Mammary epithelial cell (primary cell): ENCODE results near the gene HSD3B1.

Source experiments
- EZH2 ChIP-seq: IDR thresholded peaks from 2 replicates; pipeline ENCODE4 v1.6.1; 2012; ENCODE audit warnings: low read length, inconsistent platforms, borderline replicate concordance
- TF ChIP-seq, protein P1 (sequence below), 2 donors: IDR thresholded peaks in 1 of 2; conservative IDR thresholded peaks in 1 of 2; 2 replicates each; pipeline ENCODE4 v1.5.1; 2011 to 2012; ENCODE audit warnings: inconsistent platforms in 2 of 2, low read length in 2 of 2, mild to moderate bottlenecking in 2 of 2, control low read depth in 1 of 2, low read depth in 1 of 2; ENCODE audit not compliant: insufficient read depth in 1 of 2; ENCODE audit errors: extremely low read depth in 1 of 2

GRCh38 chr1:119516680-119517079, 9.7 kb downstream of the HSD3B1 start:
- TF ChIP-seq, protein P1, sequence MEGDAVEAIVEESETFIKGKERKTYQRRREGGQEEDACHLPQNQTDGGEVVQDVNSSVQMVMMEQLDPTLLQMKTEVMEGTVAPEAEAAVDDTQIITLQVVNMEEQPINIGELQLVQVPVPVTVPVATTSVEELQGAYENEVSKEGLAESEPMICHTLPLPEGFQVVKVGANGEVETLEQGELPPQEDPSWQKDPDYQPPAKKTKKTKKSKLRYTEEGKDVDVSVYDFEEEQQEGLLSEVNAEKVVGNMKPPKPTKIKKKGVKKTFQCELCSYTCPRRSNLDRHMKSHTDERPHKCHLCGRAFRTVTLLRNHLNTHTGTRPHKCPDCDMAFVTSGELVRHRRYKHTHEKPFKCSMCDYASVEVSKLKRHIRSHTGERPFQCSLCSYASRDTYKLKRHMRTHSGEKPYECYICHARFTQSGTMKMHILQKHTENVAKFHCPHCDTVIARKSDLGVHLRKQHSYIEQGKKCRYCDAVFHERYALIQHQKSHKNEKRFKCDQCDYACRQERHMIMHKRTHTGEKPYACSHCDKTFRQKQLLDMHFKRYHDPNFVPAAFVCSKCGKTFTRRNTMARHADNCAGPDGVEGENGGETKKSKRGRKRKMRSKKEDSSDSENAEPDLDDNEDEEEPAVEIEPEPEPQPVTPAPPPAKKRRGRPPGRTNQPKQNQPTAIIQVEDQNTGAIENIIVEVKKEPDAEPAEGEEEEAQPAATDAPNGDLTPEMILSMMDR (conservative IDR thresholded peaks at IDR 0.05 in 1 of 2, IDR thresholded peaks at IDR 0.05 in 1 of 2; ENCODE audit: extremely low read depth in 1 of 2, insufficient read depth in 1 of 2, low read depth in 1 of 2, low read length in 2 of 2), result no peak
- TF ChIP-seq EZH2, result no peak
